Chondrocyte (in vitro differentiated cells): ENCODE data around the gene DOK3. TPM values are rescaled to one million over a fixed set of nuclear protein-coding genes. Genes with fewer than 3 reads are reported as not detected.

Source experiments
- DNase-seq: peaks from one replicate; pipeline ENCODE4 v3.0.0; 2021; ENCODE audit warnings: mixed read lengths, low spot score
- H3K27ac Mint-ChIP-seq: one replicate; pipeline ENCODE4 v1.8.0; 2021; ENCODE audit warnings: mild to moderate bottlenecking, moderate library complexity, mixed read lengths; ENCODE audit not compliant: unreplicated experiment
- H3K27me3 Mint-ChIP-seq: 2 replicates; pipeline ENCODE4 v1.8.0; 2021; ENCODE audit warnings: low read depth, mixed read lengths
- H3K36me3 Mint-ChIP-seq: 2 replicates; pipeline ENCODE4 v1.8.0; 2021; ENCODE audit warnings: low read depth, mixed read lengths
- H3K4me1 Mint-ChIP-seq: 2 replicates; pipeline ENCODE4 v1.8.0; 2021; ENCODE audit warnings: low read depth, mild to moderate bottlenecking, mixed read lengths
- H3K4me3 Mint-ChIP-seq: one replicate; pipeline ENCODE4 v1.8.0; 2021; ENCODE audit warnings: mild to moderate bottlenecking, moderate library complexity, mixed read lengths; ENCODE audit not compliant: unreplicated experiment
- H3K9me3 Mint-ChIP-seq: 2 replicates; pipeline ENCODE4 v1.8.0; 2021; ENCODE audit warnings: low read depth, mixed read lengths
- total RNA-seq: library from RNA; stranded (reverse); gene quantifications from 3 replicates; pipeline ENCODE4 v1.2.1, GENCODE V29; 2021
- TF ChIP-seq, protein P1 (sequence below): fragments of 200-600 bp; sonication (generic); IDR thresholded peaks from 2 replicates; pipeline ENCODE4 v1.5.0; 2021; ENCODE audit warnings: antibody characterized with exemption, mild to moderate bottlenecking, moderate library complexity

DOK3 gene
- total RNA-seq, 1 donor from 2014 or later = 7.5 TPM

GRCh38 chr5:177473443-177474001 is 36.1 kb downstream of the DOK3 start, which contains the start of gene DBN1:
DBN1 (minus strand) TSS chr5:177473634; CDS start chr5:177473521, 113 bp downstream.
- DNase-seq = no peak
- H3K9me3 Mint-ChIP-seq = no peaks in the 10 kb centered on the region
- H3K4me3 Mint-ChIP-seq = peak within 1 kb of the TSS; percentile 77
- TF ChIP-seq, protein P1, sequence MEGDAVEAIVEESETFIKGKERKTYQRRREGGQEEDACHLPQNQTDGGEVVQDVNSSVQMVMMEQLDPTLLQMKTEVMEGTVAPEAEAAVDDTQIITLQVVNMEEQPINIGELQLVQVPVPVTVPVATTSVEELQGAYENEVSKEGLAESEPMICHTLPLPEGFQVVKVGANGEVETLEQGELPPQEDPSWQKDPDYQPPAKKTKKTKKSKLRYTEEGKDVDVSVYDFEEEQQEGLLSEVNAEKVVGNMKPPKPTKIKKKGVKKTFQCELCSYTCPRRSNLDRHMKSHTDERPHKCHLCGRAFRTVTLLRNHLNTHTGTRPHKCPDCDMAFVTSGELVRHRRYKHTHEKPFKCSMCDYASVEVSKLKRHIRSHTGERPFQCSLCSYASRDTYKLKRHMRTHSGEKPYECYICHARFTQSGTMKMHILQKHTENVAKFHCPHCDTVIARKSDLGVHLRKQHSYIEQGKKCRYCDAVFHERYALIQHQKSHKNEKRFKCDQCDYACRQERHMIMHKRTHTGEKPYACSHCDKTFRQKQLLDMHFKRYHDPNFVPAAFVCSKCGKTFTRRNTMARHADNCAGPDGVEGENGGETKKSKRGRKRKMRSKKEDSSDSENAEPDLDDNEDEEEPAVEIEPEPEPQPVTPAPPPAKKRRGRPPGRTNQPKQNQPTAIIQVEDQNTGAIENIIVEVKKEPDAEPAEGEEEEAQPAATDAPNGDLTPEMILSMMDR = no peak
- peaks cover 4% of the 10 kb centered on the region for H3K36me3 Mint-ChIP-seq
- no peaks in the 10 kb centered on the region for H3K27me3 Mint-ChIP-seq
- peak within 1 kb of the TSS; percentile 95 for H3K27ac Mint-ChIP-seq
- peaks cover 80% of the 10 kb centered on the region for H3K4me1 Mint-ChIP-seq

DNA sequence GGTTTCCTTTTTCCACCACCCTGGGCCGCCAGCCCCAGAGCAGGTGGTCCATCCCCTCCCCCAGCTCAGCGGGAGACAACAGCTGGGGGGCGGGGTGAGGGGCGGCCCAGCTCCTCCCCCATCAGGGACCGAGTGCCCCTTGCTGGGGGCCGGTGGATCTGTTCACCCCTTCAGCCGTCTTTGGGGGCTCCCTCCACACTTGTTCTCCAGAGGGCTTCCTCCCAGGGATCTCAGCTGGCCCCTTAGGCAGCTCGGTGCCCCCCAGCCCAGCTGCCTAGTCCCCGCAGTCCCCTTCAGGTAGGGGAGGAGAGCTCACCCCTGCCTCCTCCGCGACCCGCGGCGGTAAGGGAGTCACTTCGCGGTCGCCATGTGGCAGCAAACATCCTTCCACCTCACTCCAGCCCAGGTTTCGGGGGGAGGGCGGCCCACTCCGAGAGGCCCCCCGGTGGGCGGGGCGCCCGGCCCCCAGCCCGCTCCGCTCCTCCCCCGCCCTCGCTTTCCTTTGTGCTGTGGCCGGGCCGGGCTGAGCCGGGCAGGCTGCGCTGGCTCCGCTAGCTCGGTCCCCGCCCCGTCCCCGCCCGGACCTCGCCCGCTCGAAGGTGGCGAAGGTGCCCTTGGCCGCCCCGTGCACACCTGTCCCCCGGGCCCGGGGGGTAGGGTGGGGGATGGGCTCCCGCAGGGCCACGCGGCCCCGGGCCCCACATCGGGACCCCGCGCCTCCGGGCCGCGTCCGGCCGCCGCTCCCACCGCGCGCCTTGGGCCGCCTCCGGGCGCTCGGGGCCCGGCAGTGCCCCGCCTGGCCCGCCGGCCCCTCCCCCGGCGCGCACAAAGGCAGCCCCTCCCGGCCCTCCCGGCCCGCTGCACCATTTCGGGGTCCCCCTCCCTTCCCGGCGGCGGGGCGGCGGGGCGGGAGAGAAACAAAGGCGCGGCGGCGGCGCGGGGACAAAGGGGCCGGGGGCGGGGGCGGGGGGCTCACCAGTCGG is 36.9 kb downstream of the DOK3 start:
- H3K9me3 Mint-ChIP-seq = no peaks in the 10 kb centered on the region
- peaks cover 76% of the 10 kb centered on the region for H3K4me1 Mint-ChIP-seq
- peak overlapping the region; percentile 77 for H3K4me3 Mint-ChIP-seq
- TF ChIP-seq, protein P1 = no peak
- peaks cover 8% of the 10 kb centered on the region for H3K36me3 Mint-ChIP-seq
- DNase-seq = no peak
- peak overlapping the region; percentile 79 for H3K27ac Mint-ChIP-seq
- no peaks in the 10 kb centered on the region for H3K27me3 Mint-ChIP-seq

GRCh38 chr5:177471610-177472356 is 37.8 kb downstream of the DOK3 start:
- peaks cover 70% of the 10 kb centered on the region for H3K4me1 Mint-ChIP-seq
- no peaks in the 10 kb centered on the region for H3K27me3 Mint-ChIP-seq
- peaks cover 15% of the 10 kb centered on the region for H3K36me3 Mint-ChIP-seq

DNA sequence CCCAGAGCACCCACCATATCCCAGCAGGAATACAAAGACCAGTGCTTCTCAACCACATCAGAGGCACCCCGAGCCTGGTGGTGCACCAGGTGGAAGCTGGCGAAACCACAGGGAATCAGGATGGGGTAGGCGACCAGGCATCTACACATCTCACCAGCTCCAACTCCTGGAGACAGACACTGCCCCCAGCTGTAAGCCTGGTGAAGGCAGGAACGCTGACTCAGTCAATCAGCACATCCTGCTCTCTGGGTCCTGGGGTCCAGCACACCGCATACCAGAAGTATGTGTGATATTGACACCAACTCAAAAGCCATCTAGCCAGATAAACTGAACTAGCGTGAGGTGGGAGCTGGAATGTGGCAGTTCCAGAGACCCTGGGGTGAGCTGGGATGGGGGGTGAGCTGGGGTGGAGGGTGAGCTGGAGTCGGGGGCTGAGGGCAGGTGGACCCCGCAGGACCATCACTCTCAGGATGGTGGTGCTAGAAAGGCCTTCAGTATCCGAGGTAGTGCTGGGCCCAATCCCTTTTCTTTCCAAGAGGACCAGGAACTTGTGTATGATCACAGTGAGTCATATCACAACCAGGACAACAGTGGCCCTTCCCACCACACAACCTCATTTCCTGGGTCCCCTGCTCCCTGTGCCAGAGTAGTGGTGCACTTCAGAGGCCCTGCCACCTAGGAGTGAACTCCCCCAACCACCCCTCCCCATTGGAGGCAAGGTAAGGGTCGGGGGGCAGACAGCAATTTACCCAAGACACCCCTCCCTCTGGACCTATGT is 38.7 kb downstream of the DOK3 start:
- peaks cover under 1% of the 10 kb centered on the region for H3K9me3 Mint-ChIP-seq
- H3K4me1 Mint-ChIP-seq = peaks cover 63% of the 10 kb centered on the region
- TF ChIP-seq, protein P1 = no peak
- peak overlapping the region; percentile 77 for H3K4me3 Mint-ChIP-seq
- H3K27ac Mint-ChIP-seq = peak overlapping the region; percentile 79
- H3K36me3 Mint-ChIP-seq = peaks cover 19% of the 10 kb centered on the region
- DNase-seq = no peak
- H3K27me3 Mint-ChIP-seq = no peaks in the 10 kb centered on the region

More at GRCh38 chr5:177471610-177472356, 37.8 kb downstream of the DOK3 start:
- Mint-ChIP-seq H3K4me3 (peak overlapping the region; percentile 77), H3K27ac (peak overlapping the region; percentile 79), H3K9me3 (no peaks in the 10 kb centered on the region)
- TF ChIP-seq, protein P1 = no peak
- DNase-seq = no peak
